ENCODE results near the gene BAZ1A. TPM values are rescaled to one million over a fixed set of nuclear protein-coding genes. Genes with fewer than 3 reads are reported as not detected.

The BAZ1A gene
- polyA plus RNA-seq, 3 donors: 5.9 to 27.2 (median 24.3) TPM

DNA sequence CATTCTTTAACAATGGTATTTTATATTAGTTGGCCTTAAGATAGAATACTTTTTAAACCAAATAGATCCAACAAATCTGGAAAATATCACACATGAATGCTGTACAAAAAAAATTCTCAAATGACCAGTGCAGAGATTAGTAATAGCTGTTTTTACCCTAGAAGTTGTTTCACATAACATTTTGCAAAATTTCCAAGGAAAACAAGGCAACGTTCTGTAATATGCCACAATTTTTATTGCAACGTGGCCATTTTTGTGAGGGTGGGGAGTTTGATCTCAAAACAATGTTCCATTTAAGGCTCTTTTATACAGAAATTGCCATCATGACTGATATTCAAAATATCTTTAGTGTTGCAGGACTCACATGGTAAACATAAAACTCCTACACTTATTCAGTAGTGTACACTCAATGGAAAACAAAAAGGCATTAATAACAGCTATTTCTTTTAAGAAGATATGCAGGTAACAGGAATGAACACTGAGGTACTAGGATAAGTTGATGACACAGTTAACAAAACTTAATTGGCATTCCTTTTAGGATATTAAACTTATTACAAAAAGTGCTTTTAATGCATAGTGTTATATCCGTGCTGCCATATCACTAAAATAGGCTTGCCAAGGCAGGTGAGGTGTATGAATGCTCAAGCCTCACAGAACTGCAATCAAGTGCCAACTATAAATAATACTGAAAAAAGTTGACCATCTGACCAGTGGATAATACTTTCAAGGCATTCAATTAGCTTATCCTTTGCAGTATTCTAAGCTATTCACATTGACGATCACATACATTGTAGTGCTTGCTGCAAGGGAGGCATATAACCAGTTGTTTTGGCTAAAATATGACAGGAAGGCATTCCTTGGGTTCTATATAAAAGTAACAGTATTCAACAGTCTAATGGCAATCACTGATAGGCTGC, 163.1 kb downstream of the BAZ1A start:
- no peak overlapping the region for H3K27ac ChIP-seq (ENCODE audit: low read depth, low read length)
- 69 to 84% (median 74%) methylated on average over 4 of the region's 4 CpGs for WGBS, 3 donors

DNA sequence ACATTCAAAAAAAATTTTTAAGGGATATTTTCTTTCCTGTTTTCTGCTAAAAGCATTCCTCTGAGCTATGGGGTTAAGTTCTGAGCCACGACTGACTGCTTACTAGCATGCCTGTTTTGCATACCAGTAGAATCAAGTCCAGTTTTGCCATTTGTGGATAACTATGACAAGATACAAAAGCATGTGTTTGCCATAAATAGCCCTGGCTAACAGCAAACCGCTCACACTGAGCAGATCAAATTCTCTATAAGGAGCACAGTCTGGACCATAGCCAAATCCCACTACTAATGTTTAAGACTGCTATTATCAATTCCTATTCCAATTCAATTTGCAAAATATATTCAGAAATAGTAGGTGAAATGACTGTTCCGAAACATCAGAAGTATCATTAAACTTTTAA, 164.0 kb downstream of the BAZ1A start:
- H3K27ac ChIP-seq (ENCODE audit: low read depth, low read length): no peak overlapping the region
- WGBS, 3 donors: 49 to 66% (median 65%) methylated on average over 3 of the region's 3 CpGs

DNA sequence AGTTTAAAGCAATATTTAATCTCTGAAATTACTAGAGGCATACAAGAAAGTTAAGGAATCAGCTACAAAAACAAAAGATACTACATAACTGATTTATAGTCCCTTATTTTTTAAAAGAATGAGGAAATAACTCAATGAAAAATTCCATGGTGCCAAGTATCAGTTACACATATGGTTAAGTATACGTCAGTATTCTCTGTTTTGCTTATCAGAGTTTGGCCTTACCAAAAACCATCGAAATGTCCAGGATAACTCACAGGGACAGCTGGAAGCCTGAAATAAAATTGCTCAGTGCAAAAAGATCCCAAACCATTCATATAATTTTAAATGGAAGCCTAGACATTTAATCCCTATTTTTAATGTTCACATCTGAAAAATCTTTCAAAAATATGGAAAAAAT, 164.4 kb downstream of the BAZ1A start:
- no peak overlapping the region for H3K27ac ChIP-seq (ENCODE audit: low read depth, low read length)
- whole genome bisulfite sequencing, 3 donors: 32 to 66% (median 47%) methylated on average over 2 of the region's 2 CpGs

DNA sequence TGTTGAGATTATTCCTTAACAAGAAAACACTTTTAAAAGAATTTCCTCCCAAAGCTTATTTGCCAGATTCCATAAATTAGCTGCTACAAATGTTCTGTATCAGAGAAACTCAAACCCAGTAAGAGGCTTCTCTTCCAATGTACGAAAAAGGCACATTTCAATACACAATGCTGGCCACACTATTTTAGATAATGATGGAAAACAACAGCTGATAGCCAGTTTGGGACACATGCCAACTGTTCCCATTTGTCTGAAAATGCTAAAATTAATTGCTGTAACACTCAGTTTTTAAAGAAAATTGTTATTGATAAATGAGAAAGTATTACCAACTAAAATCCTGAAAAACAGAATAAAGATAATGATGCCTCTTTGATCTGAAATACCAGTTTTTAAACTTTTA, 165.2 kb downstream of the BAZ1A start:
- 26 to 72% (median 58%) methylated on average over 1 of the region's 1 CpG for WGBS, 3 donors
- H3K27ac ChIP-seq (ENCODE audit: low read depth, low read length): no peak overlapping the region

DNA sequence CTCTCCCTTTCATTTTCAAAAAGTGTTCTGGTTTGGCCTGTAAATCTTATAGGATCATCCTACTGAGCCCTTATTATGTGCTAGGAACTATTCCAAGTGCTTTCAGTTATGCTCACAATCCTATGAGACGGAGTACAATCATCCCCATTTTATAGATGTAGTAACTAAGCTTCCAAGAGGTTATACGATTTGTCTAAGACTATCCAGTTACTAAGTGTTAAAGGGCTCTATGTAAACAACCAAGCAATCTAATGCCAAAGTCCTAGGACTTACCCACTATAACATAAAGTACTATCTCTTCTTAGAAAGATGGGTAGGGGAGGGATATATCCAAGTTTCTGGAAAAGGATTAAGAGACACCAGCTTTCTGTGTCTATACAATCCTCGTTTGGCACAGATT, 167.4 kb downstream of the BAZ1A start:
- no peak overlapping the region for H3K27ac ChIP-seq (ENCODE audit: low read depth, low read length)
- WGBS, 3 donors: 91 to 96% (median 94%) methylated on average over 3 of the region's 3 CpGs

Other genes with a start within 250 kb of the BAZ1A start
- gene SNX6, start 245.2 kb downstream of the BAZ1A start, polyA plus RNA-seq: 10 to 100 TPM; 21.4 to 76.7 (median 44.8) TPM
- 10 to 100 TPM in 2 of 3 donors, 1 to 10 TPM in 1; 6.9 to 68.4 (median 63.7) TPM for gene CFL2, start 160.8 kb downstream of the BAZ1A start, polyA plus RNA-seq
- gene SRP54, start 107.6 kb upstream of the BAZ1A start, polyA plus RNA-seq: 10 to 100 TPM; 23.0 to 32.1 (median 29.5) TPM
- 10 to 100 TPM; 29.8 to 54.8 (median 40.0) TPM for gene FAM177A1, start 170.9 kb upstream of the BAZ1A start, polyA plus RNA-seq
- gene PPP2R3C, start 246.6 kb upstream of the BAZ1A start, polyA plus RNA-seq: 10 to 100 TPM in 2 of 3 donors, 1 to 10 TPM in 1; 8.4 to 34.0 (median 22.4) TPM
- 10 to 100 TPM in 1 of 3 donors, 1 to 10 TPM in 2; 7.2 to 14.5 (median 8.4) TPM for gene PRORP, start 247.2 kb upstream of the BAZ1A start, polyA plus RNA-seq